Sigmoid colon (tissue), 4 donors: ENCODE data around the gene HECW1.

Experiments used
- EP300 ChIP-seq, 4 donors: sonication (generic); formaldehyde crosslinking; IDR thresholded peaks; one replicate each; pipeline ENCODE4 v1.6.1; 2017; ENCODE audit warnings: antibody characterized with exemption in 4 of 4
- POLR2A ChIP-seq, 2 donors: fragments of 450-650 bp; IDR thresholded peaks; one replicate each; pipeline ENCODE4 v1.6.1; 2016; ENCODE audit warnings: antibody characterized with exemption in 2 of 2, mild to moderate bottlenecking in 2 of 2, moderate library complexity in 2 of 2
- TF ChIP-seq, protein P1 (sequence below), 4 experiments: fragments of 450-650 bp in 3 of 4; fragments of 200-600 bp in 1 of 4; IDR thresholded peaks; one replicate each; pipeline ENCODE4 v1.5.1; 2016 to 2019; ENCODE audit warnings: antibody characterized with exemption in 4 of 4, mild to moderate bottlenecking in 3 of 4, moderate library complexity in 2 of 4

DNA sequence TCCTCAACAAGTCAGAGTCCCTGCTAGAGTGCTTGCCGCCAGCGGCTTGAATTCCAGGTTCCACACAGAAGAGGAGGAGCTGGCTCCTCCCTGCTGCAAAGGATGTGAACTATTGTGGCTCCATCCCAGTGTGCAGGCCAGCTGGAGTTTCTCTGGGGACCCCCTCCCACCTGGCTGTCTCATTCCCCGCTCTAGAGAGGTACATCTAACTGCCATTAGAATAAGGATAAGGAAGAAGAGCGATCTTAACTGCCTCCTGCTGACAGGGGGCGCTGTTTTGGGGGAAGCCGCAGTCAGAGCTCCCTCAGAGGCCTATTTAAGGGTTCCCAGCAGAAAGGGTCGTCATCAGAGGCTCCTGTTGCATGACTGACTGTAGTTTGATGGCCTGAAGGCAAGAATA, 40.8 kb upstream of the HECW1 start:
- TF ChIP-seq, protein P1, sequence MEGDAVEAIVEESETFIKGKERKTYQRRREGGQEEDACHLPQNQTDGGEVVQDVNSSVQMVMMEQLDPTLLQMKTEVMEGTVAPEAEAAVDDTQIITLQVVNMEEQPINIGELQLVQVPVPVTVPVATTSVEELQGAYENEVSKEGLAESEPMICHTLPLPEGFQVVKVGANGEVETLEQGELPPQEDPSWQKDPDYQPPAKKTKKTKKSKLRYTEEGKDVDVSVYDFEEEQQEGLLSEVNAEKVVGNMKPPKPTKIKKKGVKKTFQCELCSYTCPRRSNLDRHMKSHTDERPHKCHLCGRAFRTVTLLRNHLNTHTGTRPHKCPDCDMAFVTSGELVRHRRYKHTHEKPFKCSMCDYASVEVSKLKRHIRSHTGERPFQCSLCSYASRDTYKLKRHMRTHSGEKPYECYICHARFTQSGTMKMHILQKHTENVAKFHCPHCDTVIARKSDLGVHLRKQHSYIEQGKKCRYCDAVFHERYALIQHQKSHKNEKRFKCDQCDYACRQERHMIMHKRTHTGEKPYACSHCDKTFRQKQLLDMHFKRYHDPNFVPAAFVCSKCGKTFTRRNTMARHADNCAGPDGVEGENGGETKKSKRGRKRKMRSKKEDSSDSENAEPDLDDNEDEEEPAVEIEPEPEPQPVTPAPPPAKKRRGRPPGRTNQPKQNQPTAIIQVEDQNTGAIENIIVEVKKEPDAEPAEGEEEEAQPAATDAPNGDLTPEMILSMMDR (IDR thresholded peaks at IDR 0.05): no peak
- TF ChIP-seq POLR2A (IDR thresholded peaks at IDR 0.05): no peak
- no peak for TF ChIP-seq EP300 (IDR thresholded peaks at IDR 0.05)
